ENCODE measurements around the gene BNIP3.
A peak's percentile ranks its signal among the peaks of the same experiment; 100 is the strongest.

DNA sequence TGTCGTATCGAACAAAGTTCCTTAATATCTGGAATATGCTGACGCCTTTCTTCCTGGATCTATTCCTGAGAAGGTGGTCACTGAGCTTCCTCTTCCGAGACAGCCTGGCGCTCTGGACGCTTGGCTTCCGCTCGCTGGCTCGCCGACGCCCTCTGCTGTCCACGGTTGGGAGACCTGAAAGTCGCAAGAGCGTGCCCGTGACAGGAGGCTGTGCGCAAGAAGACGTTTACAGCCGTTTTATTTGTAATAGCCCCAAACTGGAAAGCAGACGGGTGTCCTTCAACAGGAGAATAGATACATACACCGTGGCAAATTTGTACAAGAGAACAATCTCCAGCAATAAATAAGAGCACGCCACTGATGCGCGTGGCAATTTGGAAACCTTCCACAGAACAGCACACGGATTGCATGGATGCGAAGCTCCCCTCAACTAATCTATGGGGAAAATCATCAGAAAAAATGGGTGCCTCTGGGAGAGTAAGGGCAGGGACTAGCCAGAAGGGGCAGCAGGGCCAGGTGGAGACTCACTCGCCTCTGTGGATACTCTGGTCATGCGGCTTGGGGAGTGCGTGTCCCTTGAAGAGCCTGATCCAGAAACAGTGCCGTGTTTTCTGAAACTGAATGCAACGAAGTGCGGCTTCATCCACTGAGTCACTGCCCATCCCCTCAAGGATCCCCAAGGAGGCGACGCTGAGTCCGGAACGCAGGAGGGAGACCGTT is 41.5 kb upstream of the BNIP3 start:
- TF ChIP-seq ZFX (IDR thresholded peaks at IDR 0.05; ENCODE audit: borderline replicate concordance) (no peak), CTCF (IDR thresholded peaks at IDR 0.05) (peak; percentile 97)
